WERI-Rb-1 (cell line): ENCODE data around the gene ANKRD40.
"Not testable (repeated sequence)": the region's sequence is repeated elsewhere in the genome, so short reads cannot be mapped to it uniquely, and the experiment has no call there.

Source experiments
- DNase-seq: peaks from one replicate; pipeline ENCODE4 v3.0.0-alpha.2; 2020
- H3K27ac ChIP-seq: fragments of 250-450 bp; sonication (Bioruptor Pico); 2 replicates; pipeline ENCODE4 v1.5.1; 2020; ENCODE audit warnings: mild to moderate bottlenecking, moderate library complexity
- H3K27me3 ChIP-seq: fragments of 250-450 bp; sonication (Bioruptor Pico); 2 replicates; pipeline ENCODE4 v1.5.1; 2021; ENCODE audit warnings: mild to moderate bottlenecking, low read depth, moderate library complexity; ENCODE audit not compliant: insufficient read depth, severe bottlenecking
- H3K36me3 ChIP-seq: fragments of 250-450 bp; sonication (Bioruptor Pico); 2 replicates; pipeline ENCODE4 v1.5.1; 2020; ENCODE audit warnings: mild to moderate bottlenecking, moderate library complexity
- H3K4me3 ChIP-seq: 2 replicates; pipeline ENCODE4 v1.5.1; 2011; ENCODE audit warnings: low read depth, mild to moderate bottlenecking, control low read depth, low read length
- H3K9me3 ChIP-seq: fragments of 250-450 bp; sonication (Bioruptor Pico); 2 replicates; pipeline ENCODE4 v1.5.1; 2021; ENCODE audit warnings: mild to moderate bottlenecking, moderate library complexity; ENCODE audit not compliant: severe bottlenecking
- CTCF ChIP-seq: IDR thresholded peaks from 2 replicates; pipeline ENCODE4 v1.5.1; 2011; ENCODE audit warnings: low read depth, mild to moderate bottlenecking, control low read depth, inconsistent platforms, low read length

The ANKRD40 gene

GRCh38 chr17:50725769-50726655 is 18.3 kb upstream of the ANKRD40 start:
- no peaks in the 10 kb centered on the region for H3K27me3 ChIP-seq
- H3K27ac ChIP-seq = no peak overlapping the region
- peaks cover 44% of the 10 kb centered on the region for H3K36me3 ChIP-seq
- no peak for TF ChIP-seq CTCF
- H3K9me3 ChIP-seq = no peaks in the 10 kb centered on the region
- no peak overlapping the region for H3K4me3 ChIP-seq
- no peak for DNase-seq

- H3K4me3 ChIP-seq = not testable (repeated sequence)
Measured at GRCh38 chr17:50724622-50725021, 16.9 kb upstream of the ANKRD40 start.

GRCh38 chr17:50722746-50723145 is 15.0 kb upstream of the ANKRD40 start:
- no peaks in the 10 kb centered on the region for H3K9me3 ChIP-seq
- H3K36me3 ChIP-seq = peaks cover 43% of the 10 kb centered on the region
- DNase-seq = no peak
- H3K27me3 ChIP-seq = no peaks in the 10 kb centered on the region
- TF ChIP-seq CTCF = no peak
- H3K4me3 ChIP-seq = no peak overlapping the region
- no peak overlapping the region for H3K27ac ChIP-seq

More at GRCh38 chr17:50724622-50725021, 16.9 kb upstream of the ANKRD40 start:
- H3K36me3 ChIP-seq = peaks cover 54% of the 10 kb centered on the region
- not testable (repeated sequence) for H3K9me3 ChIP-seq, H3K27ac ChIP-seq, H3K27me3 ChIP-seq, DNase-seq

- TF ChIP-seq CTCF = no peak
- Histone ChIP-seq H3K36me3 (peaks cover 43% of the 10 kb centered on the region), H3K9me3 (no peaks in the 10 kb centered on the region), H3K4me3 (peak overlapping the region; percentile 99), H3K27me3 (no peaks in the 10 kb centered on the region), H3K27ac (peak overlapping the region; percentile 17; the same call in 1 of the 2 replicates)
- no peak for DNase-seq
Measured at GRCh38 chr17:50721194-50722010, 13.7 kb upstream of the ANKRD40 start.

DNA sequence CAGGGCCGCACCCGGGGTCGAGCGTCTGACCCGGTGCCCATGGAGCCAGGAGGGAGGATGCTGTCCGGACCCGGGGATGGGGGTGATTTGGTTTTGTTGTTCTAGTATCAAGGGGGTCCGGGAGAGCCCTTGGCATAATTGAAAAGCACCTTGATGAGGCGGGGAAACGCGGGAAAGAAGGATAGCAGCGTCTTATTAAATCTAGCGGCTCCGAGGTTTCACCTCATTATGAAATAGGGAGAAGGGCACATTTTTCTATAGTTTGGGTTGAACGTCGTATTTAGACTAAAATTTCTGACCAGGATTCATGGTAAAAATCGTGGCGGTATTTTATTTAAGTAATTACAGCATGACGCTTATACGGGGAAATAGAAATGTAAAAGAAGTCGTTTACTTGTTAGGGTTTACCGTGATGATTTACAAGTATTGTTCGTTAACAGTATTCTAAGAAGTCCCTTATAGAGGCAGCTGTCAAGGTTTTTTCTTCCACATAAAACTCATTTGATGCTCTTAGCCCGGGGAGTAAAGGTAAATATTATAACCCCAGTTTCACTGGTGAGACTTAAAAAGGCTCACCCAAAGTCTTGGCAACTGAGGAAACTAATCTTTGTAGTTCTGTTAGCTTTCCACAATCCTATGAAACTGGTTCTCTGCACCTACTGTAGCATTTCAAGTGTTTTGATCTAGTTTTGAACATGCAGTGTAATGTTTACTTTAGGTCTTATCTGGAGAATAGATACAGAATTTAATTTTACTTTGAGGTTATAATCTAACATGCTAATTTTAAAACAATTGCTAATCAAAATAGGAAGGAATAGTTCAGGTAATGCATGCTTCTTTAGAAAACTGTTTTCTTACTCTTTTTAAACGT is 12.4 kb upstream of the ANKRD40 start:
- TF ChIP-seq CTCF = no peak
- Histone ChIP-seq H3K36me3 (peaks cover 40% of the 10 kb centered on the region), H3K27ac (peak overlapping the region; percentile 98), H3K4me3 (peak overlapping the region; percentile 99), H3K9me3 (no peaks in the 10 kb centered on the region), H3K27me3 (no peaks in the 10 kb centered on the region)
- DNase-seq = no peak
